T47D (cell line): ENCODE results near the gene KAT6B.
"Not testable (repeated sequence)": the region's sequence is repeated elsewhere in the genome, so short reads cannot be mapped to it uniquely, and the experiment has no call there.

Experiments used
- DNase-seq, 2 experiments: peaks; one replicate each; pipeline versions ENCODE4 v3.0.0 to v3.0.0-alpha.2; 2011 to 2012; ENCODE audit warnings: low read depth in 1 of 2, low spot score in 1 of 2
- JUND ChIP-seq: IDR thresholded peaks from 2 replicates; pipeline ENCODE4 v1.6.1; 2012; ENCODE audit warnings: low read depth
- in situ Hi-C: cut with HindIII; loops from 2 replicates; pipeline ENCODE4 v1.10.0; 2016; ENCODE audit warnings: low sequenced_read_pairs, low pct_unique_long_range_greater_than_20kb

KAT6B gene

GRCh38 chr10:74871595-74872382, 45.4 kb downstream of the KAT6B start:
- in situ Hi-C loops, result no loop called here
- TF ChIP-seq JUND, result no peak
- peak; percentile 20 to 46 for DNase-seq

GRCh38 chr10:74873803-74874454, 47.5 kb downstream of the KAT6B start:
- DNase-seq, result no peak
- TF ChIP-seq JUND, result no peak
- in situ Hi-C loops, result no loop called here

GRCh38 chr10:74874649-74875048, 48.2 kb downstream of the KAT6B start:
- no peak for DNase-seq
- no peak for TF ChIP-seq JUND
- in situ Hi-C loops, result no loop called here

- no peak for DNase-seq
- TF ChIP-seq JUND, result no peak
- in situ Hi-C loops, result no loop called here
These were observed 48.7 kb downstream of the KAT6B start for GRCh38 chr10:74875068-74875467.

- DNase-seq, result peak; percentile 49 to 73
- in situ Hi-C loops, result no loop called here
- peak; percentile 65; the same call in 1 of the 2 replicates for TF ChIP-seq JUND
These were observed 49.6 kb downstream of the KAT6B start for GRCh38 chr10:74875966-74876365.

- in situ Hi-C loops, DNase-seq: not testable (repeated sequence)
These were observed 50.7 kb downstream of the KAT6B start for GRCh38 chr10:74877054-74877453.

GRCh38 chr10:74877898-74878297, 51.5 kb downstream of the KAT6B start:
- no peak for DNase-seq
- in situ Hi-C loops, result no loop called here
- TF ChIP-seq JUND, result no peak

GRCh38 chr10:74880041-74880440, 53.6 kb downstream of the KAT6B start:
- in situ Hi-C loops, result no loop called here
- no peak for TF ChIP-seq JUND
- DNase-seq, result no peak

GRCh38 chr10:74881253-74881884, 55.0 kb downstream of the KAT6B start:
- in situ Hi-C loops, result no loop called here
- DNase-seq, result no peak

GRCh38 chr10:74882427-74882826, 56.0 kb downstream of the KAT6B start:
- in situ Hi-C loops, result no loop called here
- DNase-seq, result no peak
- no peak for TF ChIP-seq JUND

More at GRCh38 chr10:74881253-74881884, 55.0 kb downstream of the KAT6B start:
- TF ChIP-seq JUND, result no peak

GRCh38 chr10:74882831-74883230, 56.4 kb downstream of the KAT6B start:
- no peak for DNase-seq
- in situ Hi-C loops, result no loop called here
- no peak for TF ChIP-seq JUND

- DNase-seq, result no peak
- no peak for TF ChIP-seq JUND
- in situ Hi-C loops, result no loop called here
These were observed 57.0 kb downstream of the KAT6B start for GRCh38 chr10:74883428-74883827.
